GM12891 (cell line): ENCODE measurements around the gene STXBP2.

ENCODE experiments used
- PAX5 ChIP-seq: IDR thresholded peaks from 2 replicates; pipeline ENCODE4 v1.6.1; 2011; ENCODE audit warnings: low read length, moderate library complexity, mild to moderate bottlenecking; ENCODE audit not compliant: insufficient read depth, severe bottlenecking
- POLR2A ChIP-seq: IDR thresholded peaks from 2 replicates; pipeline ENCODE4 v1.6.1; 2011; ENCODE audit warnings: low read depth, low read length, control low read depth
- POLR2AphosphoS5 ChIP-seq: IDR thresholded peaks from 2 replicates; pipeline ENCODE4 v1.6.1; 2011; ENCODE audit warnings: low read depth, low read length, control low read depth
- SPI1 ChIP-seq: IDR thresholded peaks from 2 replicates; pipeline ENCODE4 v1.6.1; 2011; ENCODE audit warnings: low read depth, low read length, control low read depth
- TAF1 ChIP-seq: IDR thresholded peaks from 2 replicates; pipeline ENCODE4 v1.6.1; 2011; ENCODE audit warnings: low read depth, low read length, control low read depth

DNA sequence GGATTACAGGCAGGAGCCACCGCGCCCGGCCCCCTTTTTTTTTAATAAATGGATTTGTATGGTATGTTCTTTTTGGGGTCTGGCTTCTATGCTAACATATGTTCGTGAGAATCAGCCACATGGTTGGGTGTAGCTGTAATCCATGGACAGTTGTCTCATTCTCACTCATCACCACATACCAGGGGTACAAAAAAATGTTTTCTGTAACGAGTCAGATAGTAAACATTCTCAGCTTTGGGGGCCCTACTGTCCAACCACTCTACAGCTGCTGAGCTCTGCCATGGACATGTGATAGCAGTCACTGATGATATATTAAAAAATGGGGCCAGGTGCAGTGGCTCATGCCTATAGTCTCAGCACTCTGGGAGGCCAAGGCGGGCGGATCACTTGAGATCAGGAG lies 26.8 kb downstream of the STXBP2 start:
- TF ChIP-seq POLR2A (no peak), TAF1 (no peak), POLR2AphosphoS5 (no peak), PAX5 (no peak), SPI1 (no peak)
